Measurements from ENCODE around the gene C4orf50.

DNA sequence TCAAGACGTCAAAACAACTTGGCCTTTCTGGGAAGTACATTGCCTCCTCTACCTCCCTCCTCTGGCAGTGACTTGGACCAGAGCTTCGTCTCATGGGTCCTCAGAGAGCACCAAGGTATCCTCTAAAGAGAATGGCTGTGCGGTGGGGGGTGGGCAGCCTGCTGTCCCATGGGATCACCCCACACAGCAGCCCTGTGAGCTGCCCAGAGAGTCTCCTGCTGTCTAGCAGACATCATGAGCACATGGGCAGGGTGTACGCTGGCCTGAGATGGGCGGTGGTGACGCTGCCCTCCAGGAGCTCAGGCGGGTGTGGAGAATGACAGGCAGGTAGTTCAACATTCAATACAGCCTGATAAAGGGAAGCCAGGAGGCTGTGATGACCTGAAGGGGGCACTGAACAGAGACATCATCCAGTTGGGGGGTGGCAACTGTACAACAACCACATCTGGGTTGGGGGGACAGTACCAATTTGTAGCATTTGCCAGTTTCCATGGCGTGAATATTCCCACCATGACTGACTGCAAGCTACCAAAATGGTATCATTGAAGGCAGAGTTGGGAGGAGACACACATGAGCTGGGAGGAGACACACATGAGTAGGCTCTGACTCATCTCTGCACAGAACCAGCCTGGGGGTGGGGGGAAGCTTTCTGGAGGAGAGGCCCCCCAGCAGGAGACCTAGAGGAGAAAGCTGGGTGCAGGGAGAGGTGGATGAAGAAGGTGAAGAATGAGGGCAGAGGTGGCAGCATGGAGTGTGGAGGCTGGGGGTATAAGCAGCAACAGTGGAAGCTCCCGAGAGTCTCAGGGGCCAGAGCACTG is 35.9 kb downstream of the C4orf50 start:
- TF ChIP-seq, protein P1, sequence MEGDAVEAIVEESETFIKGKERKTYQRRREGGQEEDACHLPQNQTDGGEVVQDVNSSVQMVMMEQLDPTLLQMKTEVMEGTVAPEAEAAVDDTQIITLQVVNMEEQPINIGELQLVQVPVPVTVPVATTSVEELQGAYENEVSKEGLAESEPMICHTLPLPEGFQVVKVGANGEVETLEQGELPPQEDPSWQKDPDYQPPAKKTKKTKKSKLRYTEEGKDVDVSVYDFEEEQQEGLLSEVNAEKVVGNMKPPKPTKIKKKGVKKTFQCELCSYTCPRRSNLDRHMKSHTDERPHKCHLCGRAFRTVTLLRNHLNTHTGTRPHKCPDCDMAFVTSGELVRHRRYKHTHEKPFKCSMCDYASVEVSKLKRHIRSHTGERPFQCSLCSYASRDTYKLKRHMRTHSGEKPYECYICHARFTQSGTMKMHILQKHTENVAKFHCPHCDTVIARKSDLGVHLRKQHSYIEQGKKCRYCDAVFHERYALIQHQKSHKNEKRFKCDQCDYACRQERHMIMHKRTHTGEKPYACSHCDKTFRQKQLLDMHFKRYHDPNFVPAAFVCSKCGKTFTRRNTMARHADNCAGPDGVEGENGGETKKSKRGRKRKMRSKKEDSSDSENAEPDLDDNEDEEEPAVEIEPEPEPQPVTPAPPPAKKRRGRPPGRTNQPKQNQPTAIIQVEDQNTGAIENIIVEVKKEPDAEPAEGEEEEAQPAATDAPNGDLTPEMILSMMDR (IDR thresholded peaks at IDR 0.05) = no peak
- no peak for TF ChIP-seq POLR2A (IDR thresholded peaks at IDR 0.05)

Measured in heart left ventricle (tissue), 13 donors.